K562 (cell line): ENCODE data around the gene DOCK1. TPM values are rescaled to one million over a fixed set of nuclear protein-coding genes. Genes with fewer than 3 reads are reported as not detected.

Experiments
- ATAC-seq: fragments of 200-7000 bp; cut with Tn5 transposase; 3 replicates; pipeline ENCODE4 v1.9.1; 2020; ENCODE audit warnings: moderate library complexity
- BruUV-seq: library from RNA; stranded (reverse); fragments of 400-500 nt; replicated peaks from 2 replicates; lab custom pipeline; 2021; lab: Mats Ljungman, UMichigan
- CTCF ChIA-PET: fragments of 300-600 bp; formaldehyde crosslinking; extraction: SDS; loops from one replicate; lab custom pipeline; 2021; ENCODE audit warnings: low intra/inter-chr PET ratio; lab: Yijun Ruan, JAX
- POLR2A ChIA-PET: fragments of 300-600, 350-650 bp; sonication (Branson Sonifier 250); formaldehyde crosslinking; extraction: SDS; loops from one replicate; lab custom pipeline; 2021; ENCODE audit warnings: antibody characterized with exemption, inconsistent platforms; lab: Yijun Ruan, JAX
- DNase-seq, 4 experiments: peaks; one replicate each; pipeline versions ENCODE4 v3.0.0 to v3.0.0-alpha.2; 2011 to 2018; ENCODE audit warnings: low spot score in 3 of 4, mixed read lengths in 3 of 4; ENCODE audit errors: extremely low read depth in 1 of 4
- FAIRE-seq: peaks from 2 replicates; lab custom pipeline; 2011; peaks lifted over from hg19 to GRCh38; lab: Jason Lieb, UNC
- H2AFZ ChIP-seq: 2 replicates; pipeline ENCODE4 v1.6.0; 2011; ENCODE audit warnings: low read depth, low read length, control low read depth, inconsistent platforms
- H3K27ac ChIP-seq: fragments of 200-600 bp; 3 replicates; pipeline ENCODE4 v1.8.0; 2011; ENCODE audit warnings: low read depth, mild to moderate bottlenecking, control low read depth, inconsistent platforms, low read length, moderate library complexity, mixed read lengths; ENCODE audit errors: extremely low read depth
- H3K27me3 ChIP-seq, 2 experiments: fragments of 300-600 bp in 1 of 2; 2 replicates in 1 of 2; 3 replicates in 1 of 2; pipeline versions ENCODE4 v1.6.0 to v1.8.0; 2011; ENCODE audit warnings: inconsistent platforms in 2 of 2, low read length in 2 of 2, mild to moderate bottlenecking in 1 of 2, mixed read lengths in 1 of 2, moderate library complexity in 1 of 2; ENCODE audit not compliant: control insufficient read depth in 2 of 2, insufficient read depth in 2 of 2
- H3K36me3 ChIP-seq: fragments of 300-600 bp; 3 replicates; pipeline ENCODE4 v1.8.0; 2011; ENCODE audit warnings: mild to moderate bottlenecking, low read length, inconsistent platforms; ENCODE audit not compliant: control insufficient read depth, insufficient read depth
- H3K4me1 ChIP-seq, 2 experiments: fragments of 200-600 bp in 1 of 2; replicated peaks in 1 of 2; 2 replicates in 1 of 2; 3 replicates in 1 of 2; pipeline versions ENCODE4 v1.5.1 to v1.8.0; 2011; ENCODE audit warnings: inconsistent platforms in 2 of 2, low read length in 2 of 2, mild to moderate bottlenecking in 1 of 2, mixed read lengths in 1 of 2, moderate library complexity in 1 of 2; ENCODE audit not compliant: control insufficient read depth in 2 of 2, insufficient read depth in 2 of 2
- H3K4me2 ChIP-seq: 2 replicates; pipeline ENCODE4 v1.6.1; 2011; ENCODE audit warnings: low read length, control low read depth, inconsistent platforms, mixed read lengths; ENCODE audit not compliant: insufficient read depth
- H3K4me3 ChIP-seq: fragments of 200-600 bp; sonication (generic), shearing (Covaris generic); 2 replicates; pipeline ENCODE4 v1.5.1; 2016; ENCODE audit warnings: control low read depth, inconsistent platforms
- H3K79me2 ChIP-seq: fragments of 200-600 bp; 3 replicates; pipeline ENCODE4 v1.8.0; 2011; ENCODE audit warnings: low read length, inconsistent platforms; ENCODE audit not compliant: control insufficient read depth, insufficient read depth
- H3K9ac ChIP-seq, 2 experiments: 2 replicates each; pipeline versions ENCODE4 v1.6.0 to v1.6.1; 2011; ENCODE audit warnings: low read depth in 2 of 2, low read length in 2 of 2, control low read depth in 1 of 2, inconsistent platforms in 1 of 2, mild to moderate bottlenecking in 1 of 2, mixed read lengths in 1 of 2; ENCODE audit not compliant: insufficient read depth in 1 of 2
- H3K9me1 ChIP-seq: one replicate; pipeline ENCODE4 v1.6.0; 2011; ENCODE audit warnings: inconsistent platforms, mild to moderate bottlenecking, low read length, moderate library complexity; ENCODE audit not compliant: control insufficient read depth, insufficient read depth
- H3K9me3 ChIP-seq: replicated peaks from 2 replicates; pipeline ENCODE4 v1.5.1; 2011; ENCODE audit warnings: low read depth, low read length, inconsistent platforms; ENCODE audit not compliant: control insufficient read depth, insufficient read depth
- H4K20me1 ChIP-seq: replicated peaks from 2 replicates; pipeline ENCODE4 v1.6.1; 2011; ENCODE audit warnings: low read length, inconsistent platforms, mixed read lengths; ENCODE audit not compliant: control insufficient read depth, insufficient read depth
- MAFG ChIP-seq: fragments of 450-650 bp; conservative IDR thresholded peaks from 2 replicates; pipeline ENCODE4 v1.6.1; 2016; ENCODE audit warnings: missing genetic modification characterization, missing compliant biosample characterization
- POU5F1 ChIP-seq: fragments of 150-350 bp; IDR thresholded peaks from 2 replicates; pipeline ENCODE4 v1.6.1; 2014; ENCODE audit warnings: borderline replicate concordance, low read length, low read depth, mild to moderate bottlenecking; ENCODE audit not compliant: partially characterized antibody
- SPI1 ChIP-seq: IDR thresholded peaks from 2 replicates; pipeline ENCODE4 v1.6.1; 2011; ENCODE audit warnings: low read depth, low read length, control low read depth, borderline replicate concordance
- ZFP36 ChIP-seq: fragments of 150-350 bp; IDR thresholded peaks from 2 replicates; pipeline ENCODE4 v1.6.1; 2018; ENCODE audit warnings: low read length, low read depth; ENCODE audit not compliant: partially characterized antibody
- ZNF133 ChIP-seq: fragments of 250-450 bp; sonication (Bioruptor Pico); IDR thresholded peaks from 2 replicates; pipeline ENCODE4 v1.4.0; 2020; ENCODE audit warnings: mild to moderate bottlenecking
- ZNF140 ChIP-seq: fragments of 250-450 bp; sonication (Bioruptor Pico); IDR thresholded peaks from 2 replicates; pipeline ENCODE4 v1.8.0; 2021; ENCODE audit warnings: moderate library complexity, mild to moderate bottlenecking, inconsistent platforms
- ZNF77 ChIP-seq: fragments of 250-450 bp; sonication (Bioruptor Pico); IDR thresholded peaks from 2 replicates; pipeline ENCODE4 v1.5.0; 2020
- WGBS: fragments of 100-300 bp; shearing (Covaris generic); methylation state at CpG from one replicate; pipeline ENCODE4 v1.1.6; 2016; ENCODE audit warnings: low coverage, mixed read lengths; ENCODE audit not compliant: insufficient coverage; ENCODE audit errors: missing lambda C conversion rate; 5-methylcytosine and 5-hydroxymethylcytosine counted together
- in situ Hi-C: fragments of 300-500 bp; cut with MboI; formaldehyde crosslinking; loops from 4 replicates; pipeline ENCODE4 v1.15.0; 2018; ENCODE audit warnings: inconsistent platforms, mixed read lengths
- intact Hi-C: fragments of 100-400 bp; cut with micrococcal nuclease; formaldehyde crosslinking; loops from 2 replicates; pipeline ENCODE4 v1.14.2; 2022
- polyA plus RNA-seq, 8 experiments: library from polyadenylated mRNA; depleted of rRNA in 4 of 8; stranded (reverse) in 5 of 8; unstranded in 3 of 8; fragments of >200 nt; fragmentation: Nextera tagmentation in 2 of 8; fragmentation: Illumina TruSeq in 1 of 8; extraction: Ambion mirVana in 2 of 8; extraction: Trizol in 1 of 8; gene quantifications; 2 replicates each; pipeline versions ENCODE4 v1.2.1 to v1.2.3, GENCODE V29; 2011 to 2014; ENCODE audit warnings: inconsistent platforms in 1 of 8, missing spikeins in 1 of 8
- total RNA-seq, 7 experiments: library from RNA; depleted of rRNA in 6 of 7; stranded (reverse); fragments of >200 nt in 6 of 7; fragmentation: Illumina TruSeq in 2 of 7; extraction: Trizol in 2 of 7; gene quantifications; 2 replicates each; pipeline versions ENCODE4 v1.2.1 to v1.2.3, GENCODE V29; 2011 to 2021; ENCODE audit warnings: low replicate concordance in 1 of 7
- TF ChIP-seq, protein P1 (sequence below): sonication (generic); formaldehyde crosslinking; IDR thresholded peaks from 2 replicates; pipeline ENCODE4 v1.8.0; 2022; ENCODE audit warnings: mild to moderate bottlenecking, missing genetic modification reagents

Gene DOCK1
- total and polyA plus RNA-seq, 9 of the 15 experiments (the other 6 are each of a cell fraction or from before 2014, with no cell fraction given), result 0.31 TPM; not detected in 8

DNA sequence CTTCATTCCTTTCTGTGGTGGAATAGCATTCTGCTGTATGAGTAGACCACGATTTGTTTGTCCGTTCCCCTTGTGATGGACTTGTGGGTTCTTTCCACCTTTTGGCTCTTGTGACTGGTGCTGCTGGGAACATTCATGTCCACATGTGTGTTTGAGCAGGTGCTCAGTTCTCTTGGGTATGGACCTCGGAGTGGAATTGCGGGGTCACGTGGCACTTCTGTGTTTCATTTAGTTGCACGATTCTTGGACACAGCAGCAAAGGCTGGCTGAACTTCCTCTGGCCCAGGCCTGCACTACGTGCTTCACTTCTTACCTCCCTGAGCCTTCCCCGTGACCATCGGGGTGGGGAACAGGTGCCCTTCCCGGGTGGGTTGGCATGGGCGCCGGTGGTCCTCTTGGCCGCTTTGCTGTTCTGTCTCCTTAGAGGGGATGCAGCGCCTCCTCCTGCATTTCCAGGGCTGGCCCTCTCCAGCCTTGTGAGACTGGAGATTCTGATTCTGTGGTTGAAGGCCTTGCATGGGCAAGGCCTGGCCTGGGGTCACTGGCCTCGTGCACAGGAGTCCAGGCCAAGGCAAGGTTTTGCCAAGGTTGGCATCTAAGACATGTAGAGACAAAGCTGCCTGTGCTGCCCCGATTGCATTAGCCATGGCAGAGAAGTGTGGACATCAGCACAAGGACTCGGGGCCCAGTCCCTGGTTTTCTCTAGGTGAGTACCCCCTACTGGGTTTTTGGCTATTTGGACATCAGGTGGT is 25.1 kb downstream of the DOCK1 start:
- Histone ChIP-seq H4K20me1 (no peaks in the 10 kb centered on the region), H3K79me2 (no peaks in the 10 kb centered on the region), H3K9me1 (no peaks in the 10 kb centered on the region), H3K27me3 (no peaks in the 10 kb centered on the region), H3K36me3 (no peaks in the 10 kb centered on the region), H3K27ac (no peak overlapping the region), H3K9me3 (no peaks in the 10 kb centered on the region)
- WGBS, result 2% methylated on average over 11 of the region's 17 CpGs
- POLR2A ChIA-PET, result no interaction called here
- BruUV-seq, result no TSS peak
- no peak for DNase-seq
- intact Hi-C loops, result no loop called here
- in situ Hi-C loops, result no loop called here
- TF ChIP-seq, protein P1, sequence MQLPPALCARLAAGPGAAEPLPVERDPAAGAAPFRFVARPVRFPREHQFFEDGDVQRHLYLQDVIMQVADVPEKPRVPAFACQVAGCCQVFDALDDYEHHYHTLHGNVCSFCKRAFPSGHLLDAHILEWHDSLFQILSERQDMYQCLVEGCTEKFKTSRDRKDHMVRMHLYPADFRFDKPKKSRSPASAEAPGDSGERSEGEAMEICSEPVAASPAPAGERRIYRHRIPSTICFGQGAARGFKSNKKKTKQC (CRISPR knock-in tag), result no peak
- TF ChIP-seq ZNF133 (no peak), POU5F1 (no peak), ZFP36 (no peak), ZNF140 (CRISPR knock-in tag) (no peak), SPI1 (no peak), MAFG (no peak), ZNF77 (CRISPR knock-in tag) (no peak)
- TF ChIP-seq, all 486 proteins: peak for 0
- CTCF ChIA-PET, result no interaction called here
- H2AFZ ChIP-seq, result no peak overlapping the region
- H3K4me3 ChIP-seq, result no peak overlapping the region
- FAIRE-seq (no peak), ATAC-seq (no peak)
- no peaks in the 10 kb centered on the region for H3K4me1 ChIP-seq
- H3K4me2 ChIP-seq, result no peak overlapping the region
- H3K9ac ChIP-seq, result no peak overlapping the region
